ENCODE data around the gene NRL. TPM values are rescaled to one million over a fixed set of nuclear protein-coding genes. Genes with fewer than 3 reads are reported as not detected.

NRL gene
- total RNA-seq, 1 experiment from 2014 or later: 2.5 TPM

DNA sequence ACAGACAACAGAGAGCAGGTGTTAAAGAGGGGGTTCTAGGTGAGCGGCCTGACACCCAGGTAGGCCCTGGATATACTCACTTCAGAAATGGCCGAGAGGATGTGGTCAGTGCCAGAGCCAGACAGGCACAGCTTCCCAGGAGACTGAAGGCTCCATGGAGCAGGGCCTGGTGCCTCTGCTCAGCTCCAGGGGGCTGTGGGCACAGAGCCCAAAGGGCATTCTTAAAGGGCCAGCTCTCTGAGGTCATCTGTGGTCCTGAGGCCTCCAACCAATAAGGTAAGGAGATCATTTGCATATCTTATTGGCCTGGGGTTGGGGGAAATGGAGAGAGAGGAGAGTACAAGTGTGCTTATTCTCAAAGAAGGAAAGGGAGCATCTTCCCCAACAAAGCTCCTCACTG, 30.3 kb downstream of the NRL start:
- H3K27ac ChIP-seq (ENCODE audit: insufficient read length, low read depth, low read length): no peak overlapping the region
- no peaks in the 10 kb centered on the region for H3K79me1 ChIP-seq (ENCODE audit: insufficient read depth, low read depth, low read length, poor library complexity, severe bottlenecking)
- H3K4me2 ChIP-seq (ENCODE audit: insufficient read depth, insufficient read length, low read length): no peak overlapping the region
- no peak overlapping the region for H3K4ac ChIP-seq (ENCODE audit: low read depth, low read length)
- Mint-ChIP-seq H3K27ac (no peak overlapping the region), H3K27me3 (ENCODE audit: low read depth) (peaks cover 32% of the 10 kb centered on the region), H3K9me3 (no peaks in the 10 kb centered on the region), H3K36me3 (ENCODE audit: insufficient read depth in 1 of 3, low read depth in 3 of 3) (no peaks in the 10 kb centered on the region; a peak in 1 of 7 replicates), H3K4me3 (no peak overlapping the region), H3K4me1 (peaks cover 24 to 29% of the 10 kb centered on the region in 2 experiments)
- H3K14ac ChIP-seq (ENCODE audit: insufficient read depth, low read length): no peak overlapping the region
- no peak overlapping the region for H3K18ac ChIP-seq (ENCODE audit: insufficient read length, low read depth, low read length)
- H4K5ac ChIP-seq (ENCODE audit: insufficient read length, low read depth, low read length): no peak overlapping the region
- H3T11ph ChIP-seq (ENCODE audit: low read length): no peak overlapping the region
- H2AFZ ChIP-seq (ENCODE audit: low read length): no peak overlapping the region
- H3K9me3 ChIP-seq (ENCODE audit: control insufficient read depth, low read depth, low read length): no peaks in the 10 kb centered on the region
- TF ChIP-seq CTCF (conservative IDR thresholded peaks at IDR 0.05): no peak
- DNase-seq: no peak
- H3K9ac ChIP-seq (ENCODE audit: extremely low read depth, insufficient read length, low read length): no peak overlapping the region
- no peak overlapping the region for H4K8ac ChIP-seq (replicated peaks; ENCODE audit: insufficient read length, low read depth, low read length)
- no peak overlapping the region for H2BK12ac ChIP-seq (ENCODE audit: insufficient read length, low read depth, low read length)
- no peak overlapping the region for H3K23ac ChIP-seq (ENCODE audit: insufficient read length, low read depth, low read length)
- no peak overlapping the region for H4K91ac ChIP-seq (ENCODE audit: insufficient read length, low read depth, low read length)
- no CpG with 5 or more reads among the region's 2 CpGs for WGBS (ENCODE audit: extremely low coverage, insufficient read length, low lambda C conversion rate)
- H2BK15ac ChIP-seq (ENCODE audit: low read depth, low read length): no peak overlapping the region
- H3K27me3 ChIP-seq (ENCODE audit: insufficient read depth, low read length): no peaks in the 10 kb centered on the region; the same call in 1 of the 2 replicates
- peaks cover 3% of the 10 kb centered on the region; the same call in 1 of the 2 replicates for H3K4me1 ChIP-seq (ENCODE audit: insufficient read depth, low read length)
- H2BK5ac ChIP-seq (ENCODE audit: insufficient read length, low read length): no peak overlapping the region
- no peak overlapping the region for H2BK20ac ChIP-seq (ENCODE audit: low read depth, low read length, poor library complexity, severe bottlenecking)
- H2AK5ac ChIP-seq (ENCODE audit: insufficient read length, low read length): no peak overlapping the region
- H3K56ac ChIP-seq (ENCODE audit: insufficient read length, low read depth, low read length): no peak overlapping the region
- no peaks in the 10 kb centered on the region for H3K79me2 ChIP-seq (ENCODE audit: insufficient read depth, low read length)
- H4K20me1 ChIP-seq (ENCODE audit: control insufficient read depth, insufficient read depth, insufficient read length): no peaks in the 10 kb centered on the region
- H3K23me2 ChIP-seq (ENCODE audit: insufficient read length, low read depth, low read length, poor library complexity, severe bottlenecking): peaks cover 4% of the 10 kb centered on the region
- no peak overlapping the region for H2BK120ac ChIP-seq (ENCODE audit: low read depth, low read length, poor library complexity, severe bottlenecking)

Measured in H9 (cell line).